Myocyte (in vitro differentiated cells): ENCODE measurements around the gene IL3. TPM values are rescaled to one million over a fixed set of nuclear protein-coding genes. Genes with fewer than 3 reads are reported as not detected.

Source experiments
- DNase-seq: peaks from one replicate; pipeline ENCODE4 v3.0.0-alpha.2; 2012; ENCODE audit warnings: low read depth
- total RNA-seq: library from RNA; depleted of rRNA; stranded (reverse); fragments of >200 nt; gene quantifications from 2 replicates; pipeline ENCODE4 v1.2.3, GENCODE V29; 2014

The IL3 gene
- total RNA-seq, 1 donor from 2014 or later: not detected

- no peak for DNase-seq
Measured at GRCh38 chr5:132025403-132025971, 35.0 kb upstream of the IL3 start.

- no peak for DNase-seq
Measured at GRCh38 chr5:132026516-132027008, 33.9 kb upstream of the IL3 start.

GRCh38 chr5:132027027-132027426 lies 33.4 kb upstream of the IL3 start:
- no peak for DNase-seq

GRCh38 chr5:132029609-132030330 lies 30.7 kb upstream of the IL3 start:
- DNase-seq: no peak

GRCh38 chr5:132030610-132031009 lies 29.8 kb upstream of the IL3 start:
- no peak for DNase-seq

- no peak for DNase-seq
Measured at GRCh38 chr5:132032196-132032595, 28.3 kb upstream of the IL3 start.

- no peak for DNase-seq
Measured at GRCh38 chr5:132033122-132033521, 27.3 kb upstream of the IL3 start.

GRCh38 chr5:132037353-132037752 lies 23.1 kb upstream of the IL3 start:
- no peak for DNase-seq

- no peak for DNase-seq
Measured at GRCh38 chr5:132044207-132044606, 16.2 kb upstream of the IL3 start.

GRCh38 chr5:132046880-132047299 lies 13.6 kb upstream of the IL3 start:
- no peak for DNase-seq

GRCh38 chr5:132049093-132049492 lies 11.4 kb upstream of the IL3 start:
- DNase-seq: no peak

- no peak for DNase-seq
Measured at GRCh38 chr5:132049559-132049958, 10.9 kb upstream of the IL3 start.

GRCh38 chr5:132050136-132050535 lies 10.3 kb upstream of the IL3 start:
- DNase-seq: no peak

- no peak for DNase-seq
Measured at GRCh38 chr5:132050661-132051552, 9.5 kb upstream of the IL3 start.

GRCh38 chr5:132052520-132052919 lies 7.9 kb upstream of the IL3 start:
- DNase-seq: no peak

GRCh38 chr5:132053483-132053882 lies 7.0 kb upstream of the IL3 start:
- no peak for DNase-seq

- DNase-seq: no peak
Measured at GRCh38 chr5:132054031-132054696, 6.3 kb upstream of the IL3 start.

GRCh38 chr5:132054697-132055440 lies 5.6 kb upstream of the IL3 start:
- DNase-seq: no peak

GRCh38 chr5:132055441-132055807 lies 5.0 kb upstream of the IL3 start:
- no peak for DNase-seq

- no peak for DNase-seq
Measured at GRCh38 chr5:132055808-132056609, 4.4 kb upstream of the IL3 start.
